GM19468 (cell line): ENCODE results near the gene DNMBP.
"Not testable (repeated sequence)": the region's sequence is repeated elsewhere in the genome, so short reads cannot be mapped to it uniquely, and the experiment has no call there.

Experiments
- ATAC-seq: cut with Tn5 transposase; IDR thresholded peaks from one replicate; pipeline ENCODE4 v1.9.1; 2021; ENCODE audit warnings: mild to moderate bottlenecking, moderate library complexity, moderate number of reproducible peaks; ENCODE audit not compliant: unreplicated experiment; ENCODE audit errors: extremely low read depth

The DNMBP gene

DNA sequence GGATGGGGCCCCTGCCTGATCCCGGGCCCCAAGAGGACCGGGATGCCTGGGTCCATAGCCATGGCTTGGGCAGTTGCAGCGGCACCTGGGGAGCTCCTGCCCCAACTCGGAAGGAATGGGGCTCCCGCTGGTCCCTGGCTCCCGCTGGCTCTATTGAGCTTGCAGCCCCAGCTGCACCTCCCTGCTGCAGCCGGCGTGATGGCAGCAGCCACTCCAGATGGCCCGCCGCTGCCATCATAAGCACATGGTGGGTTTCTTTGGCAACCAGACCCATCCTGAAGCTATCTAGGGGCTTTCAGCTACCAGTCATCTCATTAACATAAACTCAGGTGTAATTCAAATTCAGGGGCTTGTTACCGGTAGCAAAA lies 11.1 kb upstream of the DNMBP start:
- ATAC-seq: no peak

DNA sequence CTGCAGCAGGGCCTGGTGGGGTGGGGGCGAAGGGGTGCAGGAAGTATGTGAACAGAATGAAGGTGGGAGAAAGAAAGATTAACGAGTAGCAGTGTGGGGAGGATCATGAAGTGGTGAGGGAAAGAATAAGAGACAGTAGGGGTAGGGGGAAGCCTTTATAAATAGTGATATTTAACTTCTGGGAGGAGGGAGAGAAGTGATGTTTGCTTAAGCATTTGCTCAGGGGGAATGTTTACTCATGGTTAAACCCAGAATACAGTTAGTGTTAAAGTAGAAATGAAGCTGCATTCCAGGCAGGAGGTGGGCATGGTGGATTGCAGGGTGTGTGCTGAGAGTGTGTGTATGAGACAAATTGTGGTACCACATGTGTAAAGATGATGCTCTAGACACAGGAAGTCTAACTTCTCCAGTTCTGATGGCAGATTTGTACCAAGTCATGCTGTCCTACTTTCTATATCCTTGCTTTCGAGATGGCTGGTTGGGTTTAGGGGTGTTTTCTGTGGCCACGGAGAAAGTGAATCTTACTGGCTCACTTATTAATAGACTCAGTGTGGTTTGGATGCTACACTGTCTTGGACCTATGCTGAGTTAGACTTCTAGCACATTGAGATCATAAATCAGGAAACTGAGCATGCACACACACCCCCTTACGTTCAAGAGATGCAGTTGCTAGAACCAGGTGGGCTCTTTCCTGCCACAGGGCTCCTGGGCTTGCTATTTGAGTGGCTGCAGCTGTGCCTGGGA lies 10.6 kb upstream of the DNMBP start:
- ATAC-seq: peak; percentile 63

DNA sequence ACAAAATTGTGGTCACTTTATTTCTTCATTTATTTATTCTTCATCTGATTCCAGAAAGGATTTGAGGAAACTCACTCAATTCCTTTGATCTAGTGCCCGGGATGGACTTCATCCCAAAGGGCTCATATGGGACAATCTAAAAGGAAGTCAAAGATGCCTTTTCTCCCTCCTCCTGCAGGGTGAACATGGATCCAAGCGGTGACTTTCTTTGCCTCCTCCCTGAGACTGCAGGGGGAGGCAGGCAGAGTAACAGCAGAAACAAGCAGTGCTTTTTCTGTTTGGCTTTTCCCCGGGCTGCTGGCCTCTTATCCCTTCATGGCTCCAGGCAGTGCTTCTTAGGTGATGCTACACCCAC lies 10.0 kb upstream of the DNMBP start:
- ATAC-seq: no peak

DNA sequence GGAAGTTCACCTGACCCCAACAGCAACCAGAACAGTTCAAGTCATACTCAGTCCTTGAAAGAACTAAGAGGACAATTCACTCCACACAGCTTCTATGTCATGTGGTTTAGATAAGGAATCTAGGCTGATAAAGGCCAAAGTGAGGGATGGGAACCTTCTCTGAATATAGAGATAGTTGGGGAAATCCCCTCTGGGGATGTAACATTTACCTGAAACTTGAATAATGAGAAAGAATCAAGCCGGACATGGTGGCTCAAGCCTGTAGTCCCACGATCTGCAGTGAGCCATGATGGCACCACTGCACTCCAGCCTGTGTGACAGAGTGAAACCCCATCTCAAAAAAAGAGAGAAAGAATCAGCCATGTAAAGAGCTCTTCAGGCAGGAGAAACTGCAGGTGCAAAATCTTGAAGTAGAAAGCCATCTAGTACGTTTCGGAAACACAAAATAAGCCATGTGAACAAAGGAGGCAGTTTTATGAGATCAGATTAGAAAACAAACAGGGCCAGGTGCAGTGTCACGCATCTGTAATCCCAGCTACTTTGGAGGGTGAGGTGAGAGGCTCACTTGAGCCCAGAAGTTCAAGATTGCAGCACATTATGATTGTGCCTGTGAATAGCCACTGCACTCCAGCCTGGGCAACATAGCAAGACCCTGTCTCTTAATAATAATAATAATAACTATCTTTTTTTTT lies 4.5 kb upstream of the DNMBP start:
- peak; percentile 74 for ATAC-seq

DNA sequence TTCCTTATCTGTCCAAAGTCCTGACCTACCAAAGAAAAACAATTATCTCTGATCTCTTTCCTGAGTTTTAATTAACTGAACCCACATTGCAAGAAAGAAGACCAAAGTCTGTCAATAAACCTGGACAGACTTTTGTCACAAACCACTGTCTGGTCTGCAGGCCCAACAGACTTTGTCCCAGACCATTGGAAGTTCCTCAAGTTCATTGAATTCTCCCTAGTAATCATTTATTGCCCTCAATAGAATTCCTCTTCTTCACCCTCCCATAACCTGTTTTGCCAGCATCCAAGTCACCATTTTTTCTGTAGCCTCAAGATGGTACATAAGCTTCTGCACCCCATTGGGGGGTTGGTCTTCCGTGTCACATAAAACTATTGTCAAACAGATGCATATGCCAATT lies 3.9 kb upstream of the DNMBP start:
- ATAC-seq: no peak

DNA sequence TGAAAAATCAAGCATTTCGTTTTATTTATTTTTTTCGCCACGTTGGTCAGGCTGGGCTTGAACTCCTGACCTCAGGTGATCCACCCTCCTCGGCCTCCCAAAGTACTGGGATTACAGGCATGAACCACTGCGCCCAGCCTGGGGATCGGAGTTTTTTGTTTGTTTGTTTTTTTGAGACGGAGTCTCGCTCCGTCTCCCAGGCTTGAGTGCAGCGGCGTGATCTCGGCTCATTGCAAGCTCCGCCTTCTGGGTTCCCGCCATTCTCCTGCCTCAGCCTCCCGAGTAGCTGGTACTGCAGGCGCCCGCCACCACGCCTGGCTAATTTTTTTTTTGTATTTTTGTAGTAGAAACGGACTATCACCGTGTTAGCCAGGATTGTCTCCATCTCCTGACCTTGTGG lies 2.2 kb upstream of the DNMBP start:
- not testable (repeated sequence) for ATAC-seq

DNA sequence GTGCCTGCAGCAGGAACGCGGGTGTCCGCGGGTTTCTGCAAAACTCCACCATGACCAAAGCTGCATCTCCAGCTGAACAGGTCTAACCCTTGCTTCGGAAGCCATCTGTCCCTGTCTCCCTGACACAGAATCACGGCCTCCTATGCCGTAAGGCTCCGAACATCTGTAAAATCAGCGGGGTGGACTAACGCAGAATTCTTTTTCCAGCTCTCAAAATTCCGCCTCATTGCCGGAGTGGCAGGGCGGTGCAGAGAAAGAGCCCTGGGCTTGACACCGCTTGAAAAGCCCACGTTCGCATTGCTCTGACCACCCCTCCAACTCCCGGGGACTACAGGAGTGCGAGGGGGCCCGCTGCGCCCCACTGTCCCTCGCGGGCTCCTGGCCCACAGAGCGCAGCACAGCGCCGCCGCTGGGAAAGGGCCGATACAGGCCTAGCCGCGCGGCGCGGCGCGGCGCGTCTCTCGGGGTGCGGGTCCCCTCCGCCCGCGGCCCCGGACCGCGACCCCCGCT lies 409 bp downstream of the DNMBP start:
- ATAC-seq: peak; percentile 18

DNA sequence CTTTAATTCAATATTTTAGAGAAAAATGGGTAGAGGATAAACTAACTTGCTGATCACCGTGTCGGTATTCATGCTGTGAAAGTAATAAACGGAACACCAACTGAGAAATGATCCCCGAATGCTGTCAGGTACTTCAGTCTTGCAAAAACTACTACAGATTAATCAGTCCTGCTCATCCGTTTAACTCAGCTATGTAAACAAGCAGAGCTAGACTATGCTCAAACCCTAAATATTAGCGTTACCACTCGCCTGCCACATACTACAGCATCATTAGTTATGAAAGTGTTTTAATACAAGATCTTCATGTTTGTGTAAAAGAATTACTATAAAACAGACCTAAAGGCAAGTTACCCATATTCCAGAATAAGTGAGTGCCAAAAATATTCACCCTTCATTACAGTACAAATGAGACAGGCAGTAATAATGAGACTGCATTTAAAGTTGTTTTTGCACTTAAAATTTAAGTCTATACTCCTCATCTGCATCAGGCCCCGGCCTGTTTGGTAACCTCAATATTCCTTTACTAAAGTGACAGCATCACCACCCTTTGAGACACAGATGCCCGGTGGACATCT lies 952 bp downstream of the DNMBP start:
- ATAC-seq: no peak

DNA sequence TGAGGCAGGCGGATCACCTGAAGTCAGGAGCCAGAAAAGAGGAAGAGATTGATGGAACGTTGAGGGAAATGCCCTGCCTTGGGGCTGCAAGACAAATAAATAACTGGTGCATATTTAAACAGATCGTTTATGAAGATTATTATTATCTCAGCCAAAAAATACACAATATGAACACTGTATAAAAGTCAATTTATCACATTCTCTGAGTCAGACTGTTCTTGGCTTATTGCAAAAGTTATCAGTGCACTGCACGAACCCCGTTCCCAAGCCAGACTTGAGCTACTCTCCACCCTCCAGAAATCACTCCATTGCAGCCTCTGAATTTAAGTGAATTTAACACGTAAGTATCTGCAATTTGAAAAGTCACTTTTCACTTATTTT lies 1.6 kb downstream of the DNMBP start:
- no peak for ATAC-seq

DNA sequence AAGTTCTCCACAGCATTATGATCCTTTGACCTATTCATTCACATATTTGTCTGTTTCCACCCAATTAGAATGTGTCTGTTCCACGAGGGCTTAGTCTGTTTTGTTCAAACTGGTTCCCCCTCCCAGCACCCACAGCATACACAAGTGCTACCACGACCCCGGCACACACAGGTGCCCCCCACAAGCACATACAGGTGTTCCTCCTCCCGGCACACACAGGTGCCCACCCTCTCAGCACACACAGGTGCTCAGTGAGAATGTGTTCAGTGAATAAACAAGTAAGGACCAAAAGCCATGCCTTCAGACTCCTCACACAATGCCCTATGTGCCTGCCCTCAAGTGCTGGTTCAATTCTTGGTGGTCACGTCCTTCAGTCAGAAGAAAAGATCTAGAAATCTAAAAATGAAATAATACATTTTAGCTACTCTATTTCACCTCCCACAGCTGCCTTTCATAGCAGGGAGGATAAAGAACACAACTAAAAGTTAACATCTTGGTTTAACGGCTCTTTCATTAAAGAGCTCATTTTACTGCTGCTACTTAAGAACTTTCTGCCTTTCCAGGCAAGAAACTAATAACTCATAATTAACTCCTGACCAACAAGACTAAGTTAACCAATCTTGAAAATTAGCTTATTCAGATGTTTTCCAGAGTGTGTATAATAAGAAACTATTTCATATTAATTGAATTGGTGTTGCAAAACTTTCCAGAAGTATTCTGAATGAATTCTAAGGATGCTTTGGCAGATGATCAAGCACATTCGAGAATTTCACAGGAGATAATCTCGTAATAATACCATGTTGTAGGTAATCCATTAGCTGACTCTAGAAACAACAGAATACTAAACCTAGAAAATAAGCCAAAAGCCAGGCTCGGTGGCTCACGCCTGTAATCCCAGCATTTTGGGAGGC lies 2.3 kb downstream of the DNMBP start:
- no peak for ATAC-seq

DNA sequence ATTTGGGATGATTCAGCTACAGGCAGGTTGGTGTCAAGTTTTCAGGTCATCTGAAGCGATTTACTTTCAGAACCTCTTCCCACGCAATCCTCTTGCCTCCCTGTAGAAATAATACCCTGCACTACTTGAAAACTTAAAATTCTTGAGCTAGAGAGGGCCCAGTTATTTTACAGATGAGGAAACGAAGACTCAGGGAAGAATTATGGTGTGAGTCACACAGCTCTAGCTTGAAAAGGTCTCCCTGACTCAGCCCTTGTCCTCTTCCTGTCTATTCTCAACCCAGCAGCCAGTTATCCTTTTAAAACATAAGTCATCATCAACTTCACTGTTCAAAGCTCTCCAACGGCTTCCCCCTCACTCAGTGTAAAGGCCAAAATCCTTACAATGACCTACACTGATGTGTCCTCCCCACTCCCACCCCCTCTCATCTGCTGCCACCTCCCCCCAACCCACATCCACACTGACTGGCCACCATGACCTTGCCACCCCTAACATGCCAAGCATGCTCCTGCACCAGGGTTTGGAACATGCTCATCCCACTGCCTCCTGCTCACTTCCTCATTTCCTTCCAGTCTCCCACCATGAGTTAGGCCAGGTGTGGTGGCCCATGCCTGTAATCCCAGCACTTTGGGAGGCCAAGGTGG lies 3.4 kb downstream of the DNMBP start:
- ATAC-seq: no peak

DNA sequence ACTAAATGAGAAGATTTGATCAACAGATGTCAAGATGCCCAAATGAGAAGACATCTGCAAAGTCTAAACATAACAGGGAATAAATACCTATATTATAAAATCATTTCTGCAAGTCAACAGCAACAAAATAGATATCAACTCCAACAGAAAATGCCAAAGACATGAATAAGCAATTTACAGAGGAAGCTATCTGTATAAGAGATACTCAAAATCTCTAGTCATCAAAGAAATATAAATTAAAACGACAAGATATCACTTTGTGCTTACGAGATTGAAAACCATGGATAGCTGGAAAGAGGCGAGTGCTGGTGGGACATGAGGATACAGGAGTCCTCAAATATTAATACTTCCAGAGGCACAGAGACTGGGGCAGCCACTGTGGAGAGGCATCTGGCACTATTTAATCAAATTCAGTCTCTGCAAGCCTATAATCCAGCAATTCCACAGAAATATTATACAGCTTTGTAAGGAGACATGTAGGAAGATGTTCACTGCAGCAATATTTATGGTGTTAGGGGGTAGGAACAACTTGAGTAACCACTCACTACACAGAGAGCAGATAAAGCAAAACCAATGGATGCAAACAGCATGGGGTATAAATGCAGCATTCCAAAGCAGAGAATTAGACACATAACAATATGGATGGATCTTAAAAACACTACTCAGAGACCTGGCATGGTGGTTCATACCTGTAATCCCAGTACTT lies 4.8 kb downstream of the DNMBP start:
- ATAC-seq: no peak

DNA sequence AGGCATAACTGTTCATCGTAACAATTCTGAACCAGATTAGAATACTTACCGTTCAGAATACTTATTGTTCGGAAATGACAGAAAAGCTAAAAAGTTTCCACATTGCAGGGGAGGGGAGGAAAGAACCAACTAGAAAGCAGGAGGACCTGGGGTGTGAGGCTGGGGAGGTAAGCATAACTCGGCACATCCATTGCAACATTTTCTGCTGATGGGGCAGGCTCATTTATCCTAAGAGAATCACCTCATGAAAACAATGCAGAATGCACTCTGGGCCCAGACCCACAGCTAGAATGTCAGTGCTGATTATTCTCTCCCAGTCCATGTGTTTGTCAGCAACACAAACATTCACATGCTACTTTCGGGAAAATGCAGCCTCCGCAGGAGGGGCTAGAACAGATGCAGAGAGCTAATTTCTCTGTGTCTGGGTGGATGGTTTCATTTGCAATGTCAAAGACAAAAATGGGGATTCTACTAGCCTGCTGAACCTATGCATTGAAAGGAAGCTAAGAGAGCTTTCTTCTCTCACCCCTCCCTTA lies 9.6 kb downstream of the DNMBP start:
- ATAC-seq: no peak

DNA sequence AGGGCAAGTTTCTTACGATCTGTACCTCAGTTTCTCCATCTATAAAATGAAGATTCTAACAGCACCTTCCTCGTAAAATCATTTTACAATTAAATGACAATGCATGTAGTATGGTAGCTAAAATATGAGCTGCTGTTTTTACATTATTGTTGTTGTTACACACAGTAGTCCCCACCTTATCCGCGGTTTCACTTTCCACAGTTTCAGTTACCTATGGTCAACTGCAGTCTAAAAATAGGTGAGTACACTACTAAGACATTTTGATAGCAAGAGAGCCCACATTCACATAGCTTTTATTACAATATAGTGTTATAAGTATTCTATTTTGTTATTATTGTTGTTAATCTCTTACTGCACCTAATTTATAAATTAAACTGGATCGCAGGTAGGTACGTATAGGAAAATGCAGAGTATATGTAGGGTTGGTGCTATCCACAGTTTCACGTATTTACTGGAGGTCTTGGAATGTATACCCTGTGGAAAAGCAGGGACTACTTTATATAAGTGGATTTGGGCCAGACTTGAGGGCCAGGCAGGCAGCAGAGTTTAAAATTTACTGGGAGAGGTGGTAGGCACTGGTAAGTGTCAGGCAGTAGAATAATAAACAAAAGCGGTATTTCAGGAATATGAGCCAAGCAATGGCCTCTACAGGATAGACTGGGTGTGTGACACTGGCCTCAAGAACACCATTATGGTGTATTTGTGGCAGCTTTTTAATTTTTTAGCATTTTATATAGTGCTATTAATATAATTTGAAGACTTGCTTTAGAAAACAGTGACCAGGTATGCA lies 10.2 kb downstream of the DNMBP start:
- ATAC-seq: no peak

DNA sequence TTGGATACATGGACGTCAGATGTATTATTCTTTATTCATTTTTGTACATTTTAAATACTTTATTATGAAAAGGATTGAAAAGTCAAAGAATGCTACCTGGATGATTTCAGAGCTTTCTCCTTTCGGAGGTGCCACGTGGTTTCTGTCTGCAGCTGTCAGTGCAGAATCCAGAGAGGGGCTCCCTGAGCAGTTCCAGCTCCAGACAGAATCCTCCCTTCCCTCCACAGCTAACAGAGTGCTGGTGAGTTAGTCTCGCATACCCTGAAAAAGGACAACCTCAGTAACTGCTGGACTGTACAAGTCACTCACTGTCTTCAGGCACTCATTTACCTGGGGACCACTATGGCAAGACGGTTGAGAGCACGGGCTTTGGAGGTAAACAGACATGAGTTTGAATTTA lies 10.9 kb downstream of the DNMBP start:
- no peak for ATAC-seq

DNA sequence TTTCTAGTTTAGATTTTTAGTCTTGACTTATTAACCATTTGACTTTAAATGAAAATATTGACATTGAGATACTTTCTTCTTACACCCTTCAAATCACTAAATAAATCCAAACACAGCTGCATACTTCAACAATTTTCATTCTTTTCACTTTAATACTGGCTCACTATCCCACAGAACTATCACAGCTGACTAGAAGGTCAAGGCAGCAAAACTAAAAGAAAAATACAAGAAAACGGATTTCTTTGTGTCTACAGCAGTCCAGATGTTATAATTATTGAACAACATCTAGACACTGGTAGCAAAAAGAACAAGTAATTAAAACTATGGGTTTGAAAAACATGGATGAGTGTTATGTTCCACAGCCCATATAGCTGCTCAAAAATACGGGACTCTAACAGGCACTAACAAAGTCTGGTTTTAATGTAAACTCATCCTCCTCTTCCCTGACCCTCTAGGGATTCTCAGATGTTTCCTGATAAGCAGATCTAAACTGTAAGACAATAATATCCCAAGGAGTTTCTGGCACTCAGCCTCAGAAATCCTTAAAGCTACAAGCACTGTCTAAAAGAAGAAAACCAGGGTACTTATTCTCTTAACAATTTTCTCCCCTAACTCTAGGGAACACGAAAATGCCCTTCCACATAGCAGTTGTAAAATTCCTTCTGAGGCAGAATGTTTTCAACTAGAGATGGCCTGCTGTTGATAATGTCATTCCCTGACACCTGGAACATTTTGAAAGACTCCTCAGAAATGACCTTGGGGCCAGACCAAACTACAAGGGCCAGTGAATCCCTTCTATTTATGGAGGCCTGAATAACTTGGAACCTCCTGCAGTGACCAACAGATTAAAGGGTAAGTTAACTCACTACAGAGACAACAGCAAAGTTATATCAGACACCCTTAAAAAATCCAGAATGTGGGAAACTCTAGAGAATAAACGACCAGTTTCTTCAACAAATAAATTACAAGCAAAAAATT lies 12.8 kb downstream of the DNMBP start:
- ATAC-seq: no peak

DNA sequence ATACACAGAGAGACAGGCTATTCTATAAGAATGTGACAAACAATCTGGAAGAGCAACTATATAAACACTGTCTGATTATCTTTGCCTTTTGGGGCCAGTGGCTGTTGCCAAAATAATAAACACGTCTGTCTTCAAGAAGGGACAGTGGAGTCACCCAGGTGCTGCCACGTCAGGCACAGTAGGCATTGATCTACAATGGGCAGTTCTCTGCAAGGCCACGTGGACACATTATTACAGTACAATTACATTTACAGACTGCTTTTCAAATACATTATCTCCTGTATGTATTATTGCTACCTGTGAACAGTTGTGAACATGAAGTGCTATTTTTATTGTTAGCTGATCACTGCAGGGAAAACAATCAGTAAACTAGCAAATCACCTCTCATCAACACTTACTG lies 14.0 kb downstream of the DNMBP start:
- ATAC-seq: no peak
